Measurements from ENCODE around the gene KRTAP3-2. TPM values are rescaled to one million over a fixed set of nuclear protein-coding genes. Genes with fewer than 3 reads are reported as not detected.
"Not testable (repeated sequence)": the region's sequence is repeated elsewhere in the genome, so short reads cannot be mapped to it uniquely, and the experiment has no call there.

KRTAP3-2 gene
- polyA plus RNA-seq, 3 donors = not detected

DNA sequence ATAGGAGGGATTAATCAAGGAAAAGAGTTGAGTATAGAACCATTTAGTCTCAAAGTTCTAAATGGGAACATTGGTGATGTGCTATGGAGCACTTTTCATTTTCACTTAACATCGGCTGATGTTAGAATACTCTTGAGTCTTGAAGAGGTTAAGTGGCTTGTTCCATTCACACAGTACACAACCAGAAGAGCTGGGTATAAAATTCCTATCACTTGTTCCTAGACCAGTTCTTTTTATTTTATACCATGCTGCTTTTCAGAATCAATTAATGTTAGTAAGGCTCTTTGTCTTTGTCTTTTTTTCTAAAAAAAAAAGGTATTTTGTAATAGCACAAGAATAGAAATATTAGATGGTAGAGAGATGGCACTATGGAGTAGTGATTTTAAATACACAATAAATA, 43.2 kb upstream of the KRTAP3-2 start:
- Histone ChIP-seq H3K4me2 (replicated peaks; ENCODE audit: extremely low read depth, low read length, poor library complexity, severe bottlenecking) (no peak overlapping the region), H3K27me3 (ENCODE audit: control insufficient read depth in 2 of 2, insufficient read depth in 2 of 2, low read length in 2 of 2) (peaks cover 4 to 5% of the 10 kb centered on the region in 2 donors), H3K4me3 (replicated peaks in 1 of 3; ENCODE audit: low read depth in 2 of 3, low read length in 3 of 3) (no peak overlapping the region), H3K9ac (ENCODE audit: insufficient read depth, low read length, poor library complexity, severe bottlenecking) (no peak overlapping the region), H3K36me3 (replicated peaks in 1 of 2; ENCODE audit: control insufficient read depth in 1 of 2, insufficient read depth in 2 of 2, low read length in 2 of 2) (no peaks in the 10 kb centered on the region), H3K9me3 (replicated peaks in 1 of 2; ENCODE audit: control insufficient read depth in 1 of 2, insufficient read depth in 1 of 2, low read length in 2 of 2) (no peaks in the 10 kb centered on the region), H3K4me1 (ENCODE audit: control insufficient read depth in 1 of 2, insufficient read depth in 2 of 2, low read length in 2 of 2) (no peaks in the 10 kb centered on the region), H4K20me1 (ENCODE audit: insufficient read depth, low read length) (no peaks in the 10 kb centered on the region), H3K79me2 (ENCODE audit: insufficient read depth, low read length) (no peaks in the 10 kb centered on the region), H2AFZ (ENCODE audit: insufficient read depth, low read depth, low read length, poor library complexity, severe bottlenecking) (no peak overlapping the region), H3K27ac (ENCODE audit: low read depth in 1 of 2, low read length in 2 of 2) (no peak overlapping the region)
- Mint-ChIP-seq H3K36me3 (no peaks in the 10 kb centered on the region), H3K4me1 (no peaks in the 10 kb centered on the region), H3K27me3 (ENCODE audit: low read depth in 3 of 3) (peaks cover 7 to 21% (median 12%) of the 10 kb centered on the region in 3 donors), H3K4me3 (no peak overlapping the region), H3K27ac (no peak overlapping the region), H3K9me3 (peaks cover 0 to 7% (median 2%) of the 10 kb centered on the region in 7 donors)
- DNase-seq = no peak
- TF ChIP-seq, protein P1, sequence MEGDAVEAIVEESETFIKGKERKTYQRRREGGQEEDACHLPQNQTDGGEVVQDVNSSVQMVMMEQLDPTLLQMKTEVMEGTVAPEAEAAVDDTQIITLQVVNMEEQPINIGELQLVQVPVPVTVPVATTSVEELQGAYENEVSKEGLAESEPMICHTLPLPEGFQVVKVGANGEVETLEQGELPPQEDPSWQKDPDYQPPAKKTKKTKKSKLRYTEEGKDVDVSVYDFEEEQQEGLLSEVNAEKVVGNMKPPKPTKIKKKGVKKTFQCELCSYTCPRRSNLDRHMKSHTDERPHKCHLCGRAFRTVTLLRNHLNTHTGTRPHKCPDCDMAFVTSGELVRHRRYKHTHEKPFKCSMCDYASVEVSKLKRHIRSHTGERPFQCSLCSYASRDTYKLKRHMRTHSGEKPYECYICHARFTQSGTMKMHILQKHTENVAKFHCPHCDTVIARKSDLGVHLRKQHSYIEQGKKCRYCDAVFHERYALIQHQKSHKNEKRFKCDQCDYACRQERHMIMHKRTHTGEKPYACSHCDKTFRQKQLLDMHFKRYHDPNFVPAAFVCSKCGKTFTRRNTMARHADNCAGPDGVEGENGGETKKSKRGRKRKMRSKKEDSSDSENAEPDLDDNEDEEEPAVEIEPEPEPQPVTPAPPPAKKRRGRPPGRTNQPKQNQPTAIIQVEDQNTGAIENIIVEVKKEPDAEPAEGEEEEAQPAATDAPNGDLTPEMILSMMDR (IDR thresholded peaks at IDR 0.05) = no peak
- WGBS (ENCODE audit: insufficient coverage) = no CpG with 5 or more reads among the region's 1 CpG
- intact Hi-C loops (cut with micrococcal nuclease) = no loop called here

DNA sequence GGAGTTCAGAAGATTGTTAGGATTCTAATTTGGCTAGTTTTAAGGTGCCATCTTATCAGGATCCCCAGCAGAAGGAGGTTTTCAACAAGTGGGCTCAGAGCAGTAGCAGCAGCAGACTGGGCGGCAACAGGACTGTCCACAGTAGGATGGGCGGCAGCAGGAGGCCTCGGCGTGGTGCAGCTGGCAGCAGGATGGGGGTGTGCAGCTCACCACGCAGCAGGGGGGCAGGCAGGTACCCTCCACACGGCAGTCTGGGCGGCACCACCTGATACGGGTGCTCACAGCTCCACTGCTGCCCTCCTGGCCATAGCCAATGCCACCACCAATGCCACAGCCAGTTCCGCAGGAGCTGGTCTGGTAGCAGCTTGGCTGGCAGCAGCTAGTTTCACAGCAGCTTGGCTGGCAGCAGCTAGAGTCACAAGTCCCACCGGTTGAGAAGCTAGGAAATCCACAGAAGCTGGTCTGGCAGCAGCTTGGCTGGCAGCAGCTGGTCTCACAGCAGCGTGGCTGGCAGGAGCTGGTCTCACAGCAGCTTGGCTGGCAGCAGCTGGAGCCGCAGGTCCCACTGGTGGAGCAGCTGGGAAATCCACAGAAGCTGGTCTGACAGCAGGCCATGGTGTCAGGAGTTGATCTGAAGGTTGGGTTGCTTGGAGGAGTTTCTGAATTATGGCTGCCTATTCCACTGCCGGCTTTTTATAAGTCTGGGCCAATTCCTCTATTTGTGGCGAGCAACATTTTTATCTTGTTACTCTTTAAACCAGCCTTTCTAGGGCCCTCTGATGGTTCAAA, 41.3 kb upstream of the KRTAP3-2 start, which contains the start of gene KRTAP1-1:
Gene KRTAP1-1, minus strand, starts transcription at position 668 of the 789 bp plus-strand sequence. Its CDS starts 53 bp downstream, at position 615.
- H3K79me2 ChIP-seq (ENCODE audit: insufficient read depth, low read length); H3K27me3 Mint-ChIP-seq (ENCODE audit: low read depth in 3 of 3); H3K4me1 ChIP-seq (ENCODE audit: control insufficient read depth in 1 of 2, insufficient read depth in 2 of 2, low read length in 2 of 2); H3K27me3 ChIP-seq (ENCODE audit: control insufficient read depth in 2 of 2, insufficient read depth in 2 of 2, low read length in 2 of 2); intact Hi-C loops (cut with micrococcal nuclease); H3K4me3 ChIP-seq (replicated peaks in 1 of 3; ENCODE audit: low read depth in 2 of 3, low read length in 3 of 3); H3K4me3 Mint-ChIP-seq; H3K27ac ChIP-seq (ENCODE audit: low read depth in 1 of 2, low read length in 2 of 2); H3K27ac Mint-ChIP-seq; H3K9me3 Mint-ChIP-seq; H3K9ac ChIP-seq (ENCODE audit: insufficient read depth, low read length, poor library complexity, severe bottlenecking); H4K20me1 ChIP-seq (ENCODE audit: insufficient read depth, low read length); H3K36me3 Mint-ChIP-seq; H3K36me3 ChIP-seq (replicated peaks in 1 of 2; ENCODE audit: control insufficient read depth in 1 of 2, insufficient read depth in 2 of 2, low read length in 2 of 2); H3K4me1 Mint-ChIP-seq; H3K4me2 ChIP-seq (replicated peaks; ENCODE audit: extremely low read depth, low read length, poor library complexity, severe bottlenecking); DNase-seq; H2AFZ ChIP-seq (ENCODE audit: insufficient read depth, low read depth, low read length, poor library complexity, severe bottlenecking); H3K9me3 ChIP-seq (replicated peaks in 1 of 2; ENCODE audit: control insufficient read depth in 1 of 2, insufficient read depth in 1 of 2, low read length in 2 of 2): not testable (repeated sequence)
- 94% methylated on average over 6 of the region's 14 CpGs for WGBS (ENCODE audit: insufficient coverage)
